A673 (cell line): ENCODE results near the gene TRIM27. TPM values are rescaled to one million over a fixed set of nuclear protein-coding genes. Genes with fewer than 3 reads are reported as not detected.

Source experiments
- BruUV-seq: library from RNA; stranded (reverse); fragments of 400-500 nt; replicated peaks from 2 replicates; lab custom pipeline; 2021; lab: Mats Ljungman, UMichigan
- CTCF ChIA-PET: fragments of 300-600 bp; sonication (Branson Sonifier 250); formaldehyde crosslinking; loops from one replicate; lab custom pipeline; 2022; ENCODE audit warnings: antibody characterized with exemption; lab: Charles Lee
- POLR2A ChIA-PET: fragments of 300-600 bp; sonication (Branson Sonifier 250); formaldehyde crosslinking; loops from one replicate; lab custom pipeline; 2022; ENCODE audit warnings: antibody characterized with exemption; ENCODE audit not compliant: low non-redundant PET; lab: Charles Lee
- DNase-seq: peaks from one replicate; pipeline ENCODE4 v3.0.0-alpha.2; 2015; ENCODE audit warnings: low spot score
- H3K27ac ChIP-seq: fragments of 200-600 bp; sonication (generic); 2 replicates; pipeline ENCODE4 v1.5.1; 2016; ENCODE audit warnings: mixed run types, low read depth, mild to moderate bottlenecking, mixed read lengths, antibody characterized with exemption, low read length; ENCODE audit not compliant: poor library complexity, severe bottlenecking
- H3K27me3 ChIP-seq: fragments of 200-600 bp; sonication (generic); replicated peaks from 2 replicates; pipeline ENCODE4 v1.6.1; 2017; ENCODE audit warnings: mixed run types, low read depth, mild to moderate bottlenecking, mixed read lengths, antibody characterized with exemption, low read length; ENCODE audit not compliant: insufficient read depth, poor library complexity
- H3K36me3 ChIP-seq: fragments of 200-600 bp; sonication (generic); 2 replicates; pipeline ENCODE4 v1.6.1; 2016; ENCODE audit warnings: mixed run types, mild to moderate bottlenecking, mixed read lengths, antibody characterized with exemption, low read length; ENCODE audit not compliant: insufficient read depth, poor library complexity, severe bottlenecking
- H3K4me1 ChIP-seq: fragments of 200-600 bp; sonication (generic); 2 replicates; pipeline ENCODE4 v1.6.1; 2017; ENCODE audit warnings: mixed run types, mild to moderate bottlenecking, mixed read lengths, antibody characterized with exemption, low read length; ENCODE audit not compliant: insufficient read depth, poor library complexity, severe bottlenecking
- H3K4me3 ChIP-seq: fragments of 200-600 bp; sonication (generic); 2 replicates; pipeline ENCODE4 v1.5.1; 2016; ENCODE audit warnings: low read depth, mixed run types, mild to moderate bottlenecking, mixed read lengths, low read length; ENCODE audit not compliant: poor library complexity, severe bottlenecking
- H3K9me3 ChIP-seq: fragments of 200-600 bp; sonication (generic); 2 replicates; pipeline ENCODE4 v1.6.1; 2016; ENCODE audit warnings: mixed run types, low read depth, mild to moderate bottlenecking, mixed read lengths, antibody characterized with exemption, low read length; ENCODE audit not compliant: poor library complexity, severe bottlenecking
- EZH2 ChIP-seq: fragments of 200-600 bp; sonication (generic); IDR thresholded peaks from 2 replicates; pipeline ENCODE4 v1.6.1; 2017; ENCODE audit warnings: borderline replicate concordance, low read depth, mild to moderate bottlenecking, mixed read lengths, antibody characterized with exemption, low read length; ENCODE audit not compliant: poor library complexity, severe bottlenecking
- intact Hi-C: fragments of 100-400 bp; cut with micrococcal nuclease; formaldehyde crosslinking; loops from one replicate; pipeline ENCODE4 v1.10.0; 2022; ENCODE audit not compliant: unreplicated experiment
- total RNA-seq: library from RNA; stranded (reverse); gene quantifications from 2 replicates; pipeline ENCODE4 v1.2.3, GENCODE V29; 2021
- TF ChIP-seq, protein P1 (sequence below): fragments of 300-800, 200-600 bp; sonication (generic); conservative IDR thresholded peaks from 2 replicates; pipeline ENCODE4 v1.5.1; 2017; ENCODE audit warnings: low read depth, mild to moderate bottlenecking, antibody characterized with exemption, low read length, moderate library complexity, mixed read lengths

The TRIM27 gene
- total RNA-seq, 1 experiment from 2014 or later: 81.1 TPM

DNA sequence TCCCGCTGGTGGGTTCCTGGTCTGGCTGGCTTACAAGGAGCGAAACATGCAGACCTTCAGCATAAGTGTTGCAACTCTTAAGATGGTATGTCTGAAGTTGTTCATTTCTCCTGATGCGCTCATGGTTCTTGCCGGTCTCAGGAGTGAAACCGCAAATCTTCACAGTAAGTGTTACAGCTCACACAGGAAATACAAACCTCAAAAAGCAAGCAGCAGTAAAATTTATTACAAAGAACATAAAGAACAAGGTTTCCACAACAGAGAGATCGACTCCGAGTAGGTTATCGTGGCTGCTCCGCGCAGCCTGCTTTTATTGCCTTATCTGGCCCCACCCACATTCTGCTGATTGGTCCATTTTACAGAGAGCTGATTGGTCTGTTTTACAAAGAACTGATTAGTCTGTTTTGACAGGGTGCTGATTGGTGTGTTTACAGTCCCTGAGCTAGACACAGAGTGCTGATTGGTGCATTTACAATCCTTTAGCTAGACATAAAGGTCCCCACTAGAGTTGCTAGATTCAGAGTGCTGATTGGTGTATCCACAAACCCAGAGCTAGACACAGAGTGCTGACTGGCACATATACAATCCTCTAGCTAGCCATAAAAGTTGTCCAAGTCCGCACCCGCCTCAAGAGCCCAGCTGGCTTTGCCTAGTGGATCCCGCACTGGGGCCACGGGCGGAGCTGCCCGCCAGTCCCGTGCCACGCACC lies 39.2 kb downstream of the TRIM27 start:
- peaks cover 4% of the 10 kb centered on the region for H3K9me3 ChIP-seq
- intact Hi-C loops: loop anchor here (5.0 kb wide), 1 partner anchor 47 kb away; no protein-coding TSS in a partner anchor
- no peak overlapping the region for H3K27ac ChIP-seq
- BruUV-seq: no TSS peak
- CTCF ChIA-PET: no interaction called here
- TF ChIP-seq, protein P1, sequence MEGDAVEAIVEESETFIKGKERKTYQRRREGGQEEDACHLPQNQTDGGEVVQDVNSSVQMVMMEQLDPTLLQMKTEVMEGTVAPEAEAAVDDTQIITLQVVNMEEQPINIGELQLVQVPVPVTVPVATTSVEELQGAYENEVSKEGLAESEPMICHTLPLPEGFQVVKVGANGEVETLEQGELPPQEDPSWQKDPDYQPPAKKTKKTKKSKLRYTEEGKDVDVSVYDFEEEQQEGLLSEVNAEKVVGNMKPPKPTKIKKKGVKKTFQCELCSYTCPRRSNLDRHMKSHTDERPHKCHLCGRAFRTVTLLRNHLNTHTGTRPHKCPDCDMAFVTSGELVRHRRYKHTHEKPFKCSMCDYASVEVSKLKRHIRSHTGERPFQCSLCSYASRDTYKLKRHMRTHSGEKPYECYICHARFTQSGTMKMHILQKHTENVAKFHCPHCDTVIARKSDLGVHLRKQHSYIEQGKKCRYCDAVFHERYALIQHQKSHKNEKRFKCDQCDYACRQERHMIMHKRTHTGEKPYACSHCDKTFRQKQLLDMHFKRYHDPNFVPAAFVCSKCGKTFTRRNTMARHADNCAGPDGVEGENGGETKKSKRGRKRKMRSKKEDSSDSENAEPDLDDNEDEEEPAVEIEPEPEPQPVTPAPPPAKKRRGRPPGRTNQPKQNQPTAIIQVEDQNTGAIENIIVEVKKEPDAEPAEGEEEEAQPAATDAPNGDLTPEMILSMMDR: no peak
- no peak for TF ChIP-seq EZH2
- POLR2A ChIA-PET: no interaction called here
- no peak for DNase-seq
- no peaks in the 10 kb centered on the region for H3K4me1 ChIP-seq
- H3K27me3 ChIP-seq: no peaks in the 10 kb centered on the region
- no peaks in the 10 kb centered on the region for H3K36me3 ChIP-seq
- H3K4me3 ChIP-seq: no peak overlapping the region

DNA sequence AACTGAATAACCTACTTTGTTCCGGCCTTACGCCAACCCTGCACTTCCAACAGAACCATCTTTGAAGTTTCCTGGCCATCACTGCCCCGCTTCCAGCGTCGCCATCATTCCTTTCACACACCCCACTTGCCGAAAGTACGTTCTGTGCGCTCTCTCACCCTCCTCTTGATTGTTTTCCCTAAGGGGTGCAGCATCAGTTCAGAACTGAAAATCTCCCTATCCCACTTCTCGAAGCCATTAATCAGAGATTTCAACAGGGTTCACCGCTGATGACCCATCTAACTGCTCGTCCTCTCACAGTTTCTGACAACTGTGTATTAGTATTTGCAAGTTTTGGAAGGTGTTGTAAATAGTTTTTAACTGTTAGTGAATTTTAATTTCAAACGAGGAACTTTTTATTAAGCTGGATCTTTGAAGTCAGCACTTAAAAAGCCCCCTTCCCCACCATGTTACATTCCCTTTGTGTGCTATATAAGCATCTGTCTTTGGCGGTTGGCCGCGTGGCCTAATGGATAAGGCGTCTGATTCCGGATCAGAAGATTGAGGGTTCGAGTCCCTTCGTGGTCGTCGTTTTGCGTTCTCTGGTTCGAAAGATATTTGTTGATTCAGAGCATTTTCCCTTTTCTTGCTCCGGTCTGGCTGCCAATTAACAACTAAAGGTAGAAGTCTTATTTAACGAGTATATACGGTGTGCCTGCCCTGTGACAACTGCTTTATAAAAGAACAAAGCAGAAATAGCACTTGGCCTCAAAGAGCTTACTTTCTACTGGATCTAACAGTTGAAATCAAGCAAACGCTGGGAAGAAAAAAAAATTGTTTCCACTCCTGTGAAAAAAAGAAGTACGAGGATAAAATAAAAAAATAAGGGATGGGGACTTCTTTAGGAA lies 42.6 kb downstream of the TRIM27 start:
- peaks cover 4% of the 10 kb centered on the region for H3K9me3 ChIP-seq
- DNase-seq: peak; percentile 88
- TF ChIP-seq EZH2: no peak
- TF ChIP-seq, protein P1: no peak
- H3K27me3 ChIP-seq: no peaks in the 10 kb centered on the region
- no TSS peak for BruUV-seq
- peak overlapping the region; percentile 70 for H3K27ac ChIP-seq
- intact Hi-C loops: loop anchor here (2.0 to 5.0 kb wide), 2 partner anchors 16 to 44 kb away; no protein-coding TSS in a partner anchor
- H3K4me3 ChIP-seq: peak overlapping the region; percentile 66
- ChIA-PET CTCF (no interaction called here), POLR2A (no interaction called here)
- H3K36me3 ChIP-seq: no peaks in the 10 kb centered on the region
- no peaks in the 10 kb centered on the region for H3K4me1 ChIP-seq

DNA sequence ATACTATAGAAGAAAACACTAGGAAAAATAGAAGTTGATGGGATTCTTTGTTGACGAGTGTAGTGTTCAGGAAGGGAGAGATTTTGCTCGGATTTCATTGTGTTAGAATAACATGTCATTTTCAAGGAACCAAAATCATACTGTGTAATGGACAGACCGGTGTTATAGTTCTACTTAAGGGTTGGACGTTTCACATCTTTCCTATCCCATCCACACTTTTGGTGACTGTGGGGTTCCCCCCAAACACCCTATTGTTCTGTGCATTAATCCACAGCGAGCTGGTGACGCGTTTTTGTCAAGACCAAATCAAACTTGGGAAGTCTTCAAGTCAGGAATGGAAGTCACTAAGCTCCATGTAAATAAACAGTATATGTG lies 43.3 kb downstream of the TRIM27 start:
- POLR2A ChIA-PET: no interaction called here
- TF ChIP-seq EZH2: no peak
- TF ChIP-seq, protein P1: no peak
- intact Hi-C loops: loop anchor here (2.0 to 5.0 kb wide), 2 partner anchors 16 to 43 kb away; no protein-coding TSS in a partner anchor
- CTCF ChIA-PET: no interaction called here
- no peak for DNase-seq
- H3K4me1 ChIP-seq: no peaks in the 10 kb centered on the region
- H3K9me3 ChIP-seq: no peaks in the 10 kb centered on the region
- no peaks in the 10 kb centered on the region for H3K36me3 ChIP-seq
- H3K27me3 ChIP-seq: no peaks in the 10 kb centered on the region
- H3K4me3 ChIP-seq: peak overlapping the region; percentile 66
- H3K27ac ChIP-seq: peak overlapping the region; percentile 70
- BruUV-seq: no TSS peak
